H9 (cell line): ENCODE measurements around the gene RIMS1. TPM values are rescaled to one million over a fixed set of nuclear protein-coding genes. Genes with fewer than 3 reads are reported as not detected.

Experiments used
- DNase-seq: peaks from one replicate; pipeline ENCODE4 v3.0.0-alpha.2; 2017
- H2AFZ ChIP-seq: one replicate; pipeline ENCODE4 v1.6.1; 2013; ENCODE audit warnings: mild to moderate bottlenecking, low read length, control low read depth, moderate library complexity
- H2AK5ac ChIP-seq: 2 replicates; pipeline ENCODE4 v1.6.1; 2013; ENCODE audit warnings: low read length, control low read depth, mixed read lengths; ENCODE audit not compliant: insufficient read length
- H2BK120ac ChIP-seq: one replicate; pipeline ENCODE4 v1.6.1; 2013; ENCODE audit warnings: low read depth, mild to moderate bottlenecking, low read length, control low read depth, inconsistent platforms; ENCODE audit not compliant: poor library complexity, severe bottlenecking
- H2BK12ac ChIP-seq: 2 replicates; pipeline ENCODE4 v1.6.1; 2013; ENCODE audit warnings: low read length, control low read depth, mixed read lengths, low read depth; ENCODE audit not compliant: insufficient read length
- H2BK15ac ChIP-seq: 2 replicates; pipeline ENCODE4 v1.6.1; 2013; ENCODE audit warnings: low read depth, low read length, control low read depth
- H2BK20ac ChIP-seq: one replicate; pipeline ENCODE4 v1.6.1; 2013; ENCODE audit warnings: low read depth, mild to moderate bottlenecking, low read length, control low read depth, inconsistent platforms; ENCODE audit not compliant: poor library complexity, severe bottlenecking
- H2BK5ac ChIP-seq: 2 replicates; pipeline ENCODE4 v1.6.1; 2013; ENCODE audit warnings: low read length, control low read depth, mixed read lengths; ENCODE audit not compliant: insufficient read length
- H3K14ac ChIP-seq: 2 replicates; pipeline ENCODE4 v1.6.1; 2013; ENCODE audit warnings: low read length, control low read depth; ENCODE audit not compliant: insufficient read depth
- H3K18ac ChIP-seq: 2 replicates; pipeline ENCODE4 v1.6.1; 2013; ENCODE audit warnings: low read depth, mild to moderate bottlenecking, mixed read lengths, low read length, control low read depth; ENCODE audit not compliant: insufficient read length
- H3K23ac ChIP-seq: 2 replicates; pipeline ENCODE4 v1.6.1; 2013; ENCODE audit warnings: low read length, control low read depth, mixed read lengths, low read depth; ENCODE audit not compliant: insufficient read length
- H3K23me2 ChIP-seq: 2 replicates; pipeline ENCODE4 v1.6.1; 2013; ENCODE audit warnings: low read depth, mild to moderate bottlenecking, mixed read lengths, low read length, control low read depth; ENCODE audit not compliant: insufficient read length, poor library complexity, severe bottlenecking
- H3K27ac ChIP-seq: 2 replicates; pipeline ENCODE4 v1.5.1; 2013; ENCODE audit warnings: low read length, control low read depth, mixed read lengths, low read depth; ENCODE audit not compliant: insufficient read length
- H3K27me3 ChIP-seq: 2 replicates; pipeline ENCODE4 v1.6.1; 2013; ENCODE audit warnings: low read length, control low read depth, inconsistent platforms; ENCODE audit not compliant: insufficient read depth
- H3K4ac ChIP-seq: 2 replicates; pipeline ENCODE4 v1.6.1; 2013; ENCODE audit warnings: low read depth, mild to moderate bottlenecking, control low read depth, inconsistent platforms, low read length, moderate library complexity
- H3K4me1 ChIP-seq: 2 replicates; pipeline ENCODE4 v1.6.1; 2013; ENCODE audit warnings: low read length, control low read depth, inconsistent platforms; ENCODE audit not compliant: insufficient read depth
- H3K4me2 ChIP-seq: 2 replicates; pipeline ENCODE4 v1.6.1; 2013; ENCODE audit warnings: low read length, control low read depth, mixed read lengths; ENCODE audit not compliant: insufficient read length, insufficient read depth
- H3K56ac ChIP-seq: 2 replicates; pipeline ENCODE4 v1.6.1; 2013; ENCODE audit warnings: low read depth, mild to moderate bottlenecking, mixed read lengths, low read length, control low read depth; ENCODE audit not compliant: insufficient read length
- H3K79me1 ChIP-seq: 2 replicates; pipeline ENCODE4 v1.6.1; 2013; ENCODE audit warnings: low read depth, mild to moderate bottlenecking, moderate library complexity, low read length, control low read depth, inconsistent platforms; ENCODE audit not compliant: insufficient read depth, poor library complexity, severe bottlenecking
- H3K79me2 ChIP-seq: 2 replicates; pipeline ENCODE4 v1.6.1; 2013; ENCODE audit warnings: low read length, control low read depth, inconsistent platforms; ENCODE audit not compliant: insufficient read depth
- H3K9ac ChIP-seq: 2 replicates; pipeline ENCODE4 v1.6.1; 2013; ENCODE audit warnings: low read length, control low read depth, mixed read lengths; ENCODE audit not compliant: insufficient read length; ENCODE audit errors: extremely low read depth
- H3K9me3 ChIP-seq: one replicate; pipeline ENCODE4 v1.6.1; 2013; ENCODE audit warnings: low read depth, low read length, inconsistent platforms; ENCODE audit not compliant: control insufficient read depth
- H3T11ph ChIP-seq: one replicate; pipeline ENCODE4 v1.6.1; 2013; ENCODE audit warnings: mild to moderate bottlenecking, low read length, control low read depth, inconsistent platforms
- H4K20me1 ChIP-seq: one replicate; pipeline ENCODE4 v1.6.1; 2013; ENCODE audit not compliant: control insufficient read depth, insufficient read length, insufficient read depth
- H4K5ac ChIP-seq: 2 replicates; pipeline ENCODE4 v1.6.1; 2013; ENCODE audit warnings: low read depth, mild to moderate bottlenecking, mixed read lengths, low read length, control low read depth; ENCODE audit not compliant: insufficient read length
- H4K8ac ChIP-seq: replicated peaks from 2 replicates; pipeline ENCODE4 v1.6.1; 2013; ENCODE audit warnings: low read length, control low read depth, mixed read lengths, low read depth; ENCODE audit not compliant: insufficient read length
- H4K91ac ChIP-seq: 2 replicates; pipeline ENCODE4 v1.6.1; 2013; ENCODE audit warnings: low read depth, mild to moderate bottlenecking, moderate library complexity, mixed read lengths, low read length, control low read depth; ENCODE audit not compliant: insufficient read length
- H3K27ac Mint-ChIP-seq, 3 experiments: 2 replicates in 2 of 3; 3 replicates in 1 of 3; pipeline ENCODE4 v1.8.0; 2020 to 2021; ENCODE audit warnings: mixed read lengths in 3 of 3, mild to moderate bottlenecking in 1 of 3, moderate library complexity in 1 of 3
- H3K27me3 Mint-ChIP-seq: 2 replicates; pipeline ENCODE4 v1.8.0; 2021; ENCODE audit warnings: low read depth, mild to moderate bottlenecking, moderate library complexity, mixed read lengths
- H3K36me3 Mint-ChIP-seq, 3 experiments: 2 replicates in 2 of 3; 3 replicates in 1 of 3; pipeline ENCODE4 v1.8.0; 2020 to 2021; ENCODE audit warnings: low read depth in 3 of 3, mixed read lengths in 3 of 3; ENCODE audit not compliant: insufficient read depth in 1 of 3
- H3K4me1 Mint-ChIP-seq, 2 experiments: 2 replicates each; pipeline ENCODE4 v1.8.0; 2020; ENCODE audit warnings: mixed read lengths in 2 of 2
- H3K4me3 Mint-ChIP-seq, 2 experiments: 2 replicates in 1 of 2; 3 replicates in 1 of 2; pipeline ENCODE4 v1.8.0; 2020 to 2021; ENCODE audit warnings: mild to moderate bottlenecking in 2 of 2, mixed read lengths in 2 of 2, moderate library complexity in 1 of 2
- H3K9me3 Mint-ChIP-seq, 2 experiments: 2 replicates in 1 of 2; 3 replicates in 1 of 2; pipeline ENCODE4 v1.8.0; 2020; ENCODE audit warnings: mild to moderate bottlenecking in 2 of 2, mixed read lengths in 2 of 2, moderate library complexity in 1 of 2
- CTCF ChIP-seq: fragments of 200-600 bp; sonication (generic); conservative IDR thresholded peaks from 3 replicates; pipeline ENCODE4 v1.8.0; 2021; ENCODE audit warnings: antibody characterized with exemption, mild to moderate bottlenecking
- WGBS: extraction: QIAGEN DNeasy Blood & Tissue Kit; methylation state at CpG from one replicate; pipeline ENCODE4 v1.1.7; 2013; ENCODE audit warnings: missing lambda C conversion rate, low lambda C conversion rate, mixed read lengths; ENCODE audit not compliant: insufficient read length; ENCODE audit errors: extremely low coverage; 5-methylcytosine and 5-hydroxymethylcytosine counted together
- total RNA-seq: library from RNA; stranded (reverse); gene quantifications from 2 replicates; pipeline ENCODE4 v1.2.1, GENCODE V29; 2021

RIMS1 gene
- total RNA-seq, 1 experiment from 2014 or later: 0.83 TPM

- Mint-ChIP-seq H3K27ac (no peak overlapping the region), H3K9me3 (no peaks in the 10 kb centered on the region), H3K36me3 (no peaks in the 10 kb centered on the region), H3K4me1 (peaks cover 8 to 11% of the 10 kb centered on the region in 2 experiments), H3K27me3 (no peaks in the 10 kb centered on the region), H3K4me3 (no peak overlapping the region)
- Histone ChIP-seq H3K23me2 (no peaks in the 10 kb centered on the region), H2AK5ac (no peak overlapping the region), H3K14ac (no peak overlapping the region), H3K4ac (no peak overlapping the region), H2BK15ac (no peak overlapping the region), H3K79me1 (no peaks in the 10 kb centered on the region), H2BK120ac (no peak overlapping the region), H3K4me2 (no peak overlapping the region), H4K91ac (no peak overlapping the region), H4K20me1 (no peaks in the 10 kb centered on the region), H3K23ac (no peak overlapping the region), H3K18ac (no peak overlapping the region), H3K9ac (no peak overlapping the region), H3K79me2 (no peaks in the 10 kb centered on the region), H2BK20ac (no peak overlapping the region), H4K5ac (no peak overlapping the region), H3K56ac (no peak overlapping the region), H2AFZ (no peak overlapping the region), H4K8ac (no peak overlapping the region), H3T11ph (no peak overlapping the region), H2BK5ac (no peak overlapping the region), H3K9me3 (no peaks in the 10 kb centered on the region), H2BK12ac (no peak overlapping the region), H3K27ac (no peak overlapping the region), H3K4me1 (no peaks in the 10 kb centered on the region), H3K27me3 (no peaks in the 10 kb centered on the region)
- no peak for DNase-seq
- no CpG with 5 or more reads among the region's 3 CpGs for WGBS
- TF ChIP-seq CTCF: no peak
Observed at GRCh38 chr6:72250664-72251063, 364.3 kb downstream of the RIMS1 start.
